Mucosa of descending colon (tissue), 3 donors: Measurements from ENCODE around the gene ATP1A1. TPM values are rescaled to one million over a fixed set of nuclear protein-coding genes. Genes with fewer than 3 reads are reported as not detected.

Experiments
- ATAC-seq: fragments of 200-7000 bp; cut with Tn5 transposase; one replicate; pipeline ENCODE4 v1.9.1; 2020; ENCODE audit warnings: mild to moderate bottlenecking, moderate library complexity
- DNase-seq, 3 donors: peaks; one replicate each; pipeline ENCODE4 v3.0.0-alpha.2; 2020
- H3K36me3 ChIP-seq: fragments of 200-600 bp; one replicate; pipeline ENCODE4 v1.8.0; 2021; ENCODE audit warnings: low read depth, mild to moderate bottlenecking
- H3K4me1 ChIP-seq: fragments of 200-600 bp; one replicate; pipeline ENCODE4 v1.8.0; 2021; ENCODE audit warnings: low read depth, mild to moderate bottlenecking
- H3K4me3 ChIP-seq: fragments of 200-600 bp; one replicate; pipeline ENCODE4 v1.8.0; 2021; ENCODE audit warnings: mild to moderate bottlenecking
- H3K9me3 ChIP-seq: fragments of 200-600 bp; one replicate; pipeline ENCODE4 v1.8.0; 2021; ENCODE audit warnings: mild to moderate bottlenecking
- CTCF ChIP-seq: fragments of 200-600 bp; IDR thresholded peaks from one replicate; pipeline ENCODE4 v1.8.0; 2022; ENCODE audit warnings: antibody characterized with exemption, mild to moderate bottlenecking
- intact Hi-C, 2 donors: fragments of 100-400 bp; cut with DNase I in 1 of 2; cut with micrococcal nuclease in 1 of 2; formaldehyde crosslinking; loops; one replicate each; pipeline versions ENCODE4 v1.11.0 to v1.11.1; 2022; cut with DNase I, micrococcal nuclease
- total RNA-seq, 3 donors: library from RNA; stranded (reverse); fragmentation: NEBNext Ultra II Directional in 2 of 3; extraction: Animal tissue kit (Norgen Biotek cat#: 25700) in 2 of 3; gene quantifications; one replicate each; pipeline versions ENCODE4 v1.2.1 to v1.2.4, GENCODE V29; 2021 to 2023
- donor health status: DM: no; HTN: no; CAD: no; lungs with moderate emphysema.
- donor health status: DM: no; HTN: no; CAD: no.
- donor health status: DM: no; HTN: yes; CAD: no.

The ATP1A1 gene
- total RNA-seq, 3 donors from 2014 or later = 1,136 to 3,461 (median 1,634) TPM

- Histone ChIP-seq H3K4me3 (no peak overlapping the region), H3K9me3 (no peaks in the 10 kb centered on the region), H3K4me1 (no peaks in the 10 kb centered on the region), H3K36me3 (peaks cover 44% of the 10 kb centered on the region)
- intact Hi-C loops = no loop called here
- ATAC-seq (no peak), DNase-seq (no peak)
- no peak for TF ChIP-seq CTCF
Observed at GRCh38 chr1:116402333-116402732, 29.3 kb downstream of the ATP1A1 start.

- ATAC-seq (no peak), DNase-seq (no peak)
- intact Hi-C loops = no loop called here
- no peak for TF ChIP-seq CTCF
- Histone ChIP-seq H3K4me3 (no peak overlapping the region), H3K36me3 (peaks cover 34% of the 10 kb centered on the region), H3K9me3 (no peaks in the 10 kb centered on the region), H3K4me1 (no peaks in the 10 kb centered on the region)
Observed at GRCh38 chr1:116403496-116404136, 30.6 kb downstream of the ATP1A1 start.

GRCh38 chr1:116404699-116405098, 31.7 kb downstream of the ATP1A1 start:
- Histone ChIP-seq H3K9me3 (no peaks in the 10 kb centered on the region), H3K4me3 (no peak overlapping the region), H3K4me1 (no peaks in the 10 kb centered on the region), H3K36me3 (peaks cover 24% of the 10 kb centered on the region)
- intact Hi-C loops = no loop called here
- no peak for DNase-seq
- TF ChIP-seq CTCF = no peak
- ATAC-seq = no peak

GRCh38 chr1:116405241-116406135, 32.4 kb downstream of the ATP1A1 start:
- Histone ChIP-seq H3K4me3 (no peak overlapping the region), H3K36me3 (peaks cover 19% of the 10 kb centered on the region)

GRCh38 chr1:116407033-116407432, 34.0 kb downstream of the ATP1A1 start:
- Histone ChIP-seq H3K9me3 (no peaks in the 10 kb centered on the region), H3K4me1 (peaks cover 3% of the 10 kb centered on the region), H3K4me3 (no peak overlapping the region), H3K36me3 (peaks cover 11% of the 10 kb centered on the region)
- TF ChIP-seq CTCF = no peak
- no peak for DNase-seq
- no peak for ATAC-seq
- intact Hi-C loops = no loop called here

More at GRCh38 chr1:116405241-116406135, 32.4 kb downstream of the ATP1A1 start:
- DNase-seq = no peak
- Histone ChIP-seq H3K9me3 (no peaks in the 10 kb centered on the region), H3K4me1 (no peaks in the 10 kb centered on the region)
- no peak for TF ChIP-seq CTCF
- ATAC-seq = peak; percentile 2
- intact Hi-C loops = no loop called here
